HCT116 (cell line): ENCODE data around the gene CEP112. TPM values are rescaled to one million over a fixed set of nuclear protein-coding genes. Genes with fewer than 3 reads are reported as not detected.

Experiments
- ATAC-seq: fragments of 200-7000 bp; cut with Tn5 transposase; 2 replicates; pipeline ENCODE4 v1.9.1; 2020; ENCODE audit warnings: mild to moderate bottlenecking, moderate library complexity
- BruUV-seq: library from RNA; stranded (reverse); fragments of 400-500 nt; replicated peaks from 2 replicates; lab custom pipeline; 2021; lab: Mats Ljungman, UMichigan
- CTCF ChIA-PET: fragments of 300-600 bp; sonication (Branson Sonifier 250); formaldehyde crosslinking; loops from one replicate; lab custom pipeline; 2021; ENCODE audit warnings: antibody characterized with exemption; lab: Charles Lee
- POLR2A ChIA-PET: fragments of 300-600, 350-600 bp; sonication (Branson Sonifier 250); formaldehyde crosslinking; loops from one replicate; lab custom pipeline; 2021; ENCODE audit warnings: antibody characterized with exemption; lab: Charles Lee
- RAD21 ChIA-PET, 2 experiments: fragments of 300-600 bp; sonication (Branson Sonifier 250); formaldehyde crosslinking; loops; one replicate each; lab custom pipeline; 2023; ENCODE audit warnings: low total read pairs in 2 of 2; ENCODE audit not compliant: uncharacterized antibody in 2 of 2, unreplicated experiment in 2 of 2, low non-redundant PET in 1 of 2; lab: Charles Lee
- DNase-seq: peaks from one replicate; pipeline ENCODE4 v3.0.0-alpha.2; 2010; ENCODE audit warnings: low read depth, low spot score
- H2AFZ ChIP-seq: fragments of 200-600 bp; shearing (Covaris generic), sonication (generic); 2 replicates; pipeline ENCODE4 v1.6.1; 2017; ENCODE audit warnings: low read depth, mixed run types, mixed read lengths, antibody characterized with exemption, low read length; ENCODE audit not compliant: poor library complexity, severe bottlenecking
- H3K27ac ChIP-seq: 2 replicates; pipeline ENCODE4 v1.5.1; 2012; ENCODE audit warnings: low read depth, low read length
- H3K27me3 ChIP-seq: fragments of 200-600 bp; sonication (generic); 2 replicates; pipeline ENCODE4 v1.6.1; 2016; ENCODE audit warnings: mixed run types, low read length, mixed read lengths; ENCODE audit not compliant: insufficient read depth
- H3K36me3 ChIP-seq, 2 experiments: fragments of 200-500 bp in 1 of 2; fragments of 200-600 bp in 1 of 2; sonication (Bioruptor generic) in 1 of 2; sonication (generic) in 1 of 2; 2 replicates each; pipeline versions ENCODE4 v1.5.1 to v1.6.1; 2014 to 2016; ENCODE audit warnings: low read length in 2 of 2, inconsistent platforms in 1 of 2, mixed read lengths in 1 of 2, mixed run types in 1 of 2; ENCODE audit not compliant: insufficient read depth in 2 of 2, control insufficient read depth in 1 of 2
- H3K4me1 ChIP-seq, 2 experiments: fragments of 200-600 bp in 1 of 2; sonication (generic) in 1 of 2; 2 replicates each; pipeline versions ENCODE4 v1.5.1 to v1.6.1; 2012 to 2017; ENCODE audit warnings: low read length in 2 of 2, inconsistent platforms in 1 of 2, mild to moderate bottlenecking in 1 of 2, mixed read lengths in 1 of 2, mixed run types in 1 of 2, moderate library complexity in 1 of 2; ENCODE audit not compliant: insufficient read depth in 2 of 2, control insufficient read depth in 1 of 2
- H3K4me2 ChIP-seq: fragments of 200-600 bp; sonication (generic); 2 replicates; pipeline ENCODE4 v1.6.1; 2017; ENCODE audit warnings: mixed run types, low read length, mixed read lengths
- H3K4me3 ChIP-seq, 2 experiments: fragments of 200-600 bp in 1 of 2; sonication (generic) in 1 of 2; replicated peaks in 1 of 2; 2 replicates each; pipeline ENCODE4 v1.5.1; 2011 to 2016; ENCODE audit warnings: low read length in 2 of 2, control low read depth in 1 of 2, low read depth in 1 of 2, mild to moderate bottlenecking in 1 of 2, mixed read lengths in 1 of 2, mixed run types in 1 of 2
- H3K79me2 ChIP-seq: fragments of 200-600 bp; sonication (generic); 2 replicates; pipeline ENCODE4 v1.6.1; 2017; ENCODE audit warnings: mild to moderate bottlenecking, mixed run types, low read length, moderate library complexity, mixed read lengths; ENCODE audit not compliant: insufficient read depth
- H3K9ac ChIP-seq: fragments of 200-600 bp; sonication (generic); 2 replicates; pipeline ENCODE4 v1.6.1; 2016; ENCODE audit warnings: low read length, mixed read lengths
- H3K9me2 ChIP-seq: fragments of 200-600 bp; sonication (generic), shearing (Covaris generic); 2 replicates; pipeline ENCODE4 v1.6.1; 2017; ENCODE audit warnings: mixed run types, mild to moderate bottlenecking, moderate library complexity; ENCODE audit not compliant: insufficient read depth
- H3K9me3 ChIP-seq, 2 experiments: fragments of 200-500 bp in 1 of 2; fragments of 200-600 bp in 1 of 2; sonication (Bioruptor generic) in 1 of 2; sonication (generic) in 1 of 2; 2 replicates each; pipeline ENCODE4 v1.6.1; 2014 to 2017; ENCODE audit warnings: low read length in 2 of 2, mixed read lengths in 2 of 2, inconsistent platforms in 1 of 2, low read depth in 1 of 2, mild to moderate bottlenecking in 1 of 2, mixed run types in 1 of 2, moderate library complexity in 1 of 2; ENCODE audit not compliant: control insufficient read depth in 1 of 2, insufficient read depth in 1 of 2
- H4K20me1 ChIP-seq: fragments of 200-600 bp; sonication (generic), shearing (Covaris generic); 2 replicates; pipeline ENCODE4 v1.6.1; 2017; ENCODE audit warnings: mixed run types, mild to moderate bottlenecking, moderate library complexity; ENCODE audit not compliant: insufficient read depth
- CBX3 ChIP-seq: IDR thresholded peaks from 2 replicates; pipeline ENCODE4 v1.6.1; 2012; ENCODE audit warnings: low read depth
- CEBPB ChIP-seq: IDR thresholded peaks from 2 replicates; pipeline ENCODE4 v1.6.1; 2012; ENCODE audit warnings: low read depth
- EZH2 ChIP-seq: fragments of 200-600 bp; sonication (generic); IDR thresholded peaks from 2 replicates; pipeline ENCODE4 v1.6.1; 2017; ENCODE audit warnings: antibody characterized with exemption, mixed run types
- EZH2phosphoT487 ChIP-seq: fragments of 200-600 bp; IDR thresholded peaks from 2 replicates; pipeline ENCODE4 v1.6.1; 2018; ENCODE audit warnings: antibody characterized with exemption, borderline replicate concordance
- FOSL1 ChIP-seq: IDR thresholded peaks from 2 replicates; pipeline ENCODE4 v1.6.1; 2012; ENCODE audit warnings: low read depth
- RAD21 ChIP-seq: IDR thresholded peaks from 2 replicates; pipeline ENCODE4 v1.6.1; 2012; ENCODE audit warnings: low read depth, mild to moderate bottlenecking
- SIN3A ChIP-seq: IDR thresholded peaks from 2 replicates; pipeline ENCODE4 v1.6.1; 2012; ENCODE audit warnings: low read depth
- SRF ChIP-seq: IDR thresholded peaks from 2 replicates; pipeline ENCODE4 v1.6.1; 2012; ENCODE audit warnings: low read depth
- TCF7L2 ChIP-seq: IDR thresholded peaks from 2 replicates; pipeline ENCODE4 v1.7.0; 2011; ENCODE audit warnings: borderline replicate concordance, inconsistent platforms; ENCODE audit not compliant: insufficient read depth, insufficient read length; ENCODE audit errors: extremely low read depth
- intact Hi-C: fragments of 100-400 bp; cut with micrococcal nuclease; formaldehyde crosslinking; loops from 2 replicates; pipeline ENCODE4 v1.10.0; 2022
- total RNA-seq: library from RNA; stranded (reverse); gene quantifications from one replicate; pipeline ENCODE4 v1.2.1, GENCODE V29; 2021; ENCODE audit not compliant: unreplicated experiment
- TF ChIP-seq, protein P1 (sequence below), 3 experiments: fragments of 200-600 bp in 1 of 3; sonication (generic) in 1 of 3; IDR thresholded peaks in 2 of 3; conservative IDR thresholded peaks in 1 of 3; 2 replicates each; pipeline ENCODE4 v1.5.1; 2012 to 2017; ENCODE audit warnings: low read depth in 2 of 3, low read length in 2 of 3, antibody characterized with exemption in 1 of 3, borderline replicate concordance in 1 of 3, control low read depth in 1 of 3, mild to moderate bottlenecking in 1 of 3, mixed read lengths in 1 of 3, mixed run types in 1 of 3, moderate library complexity in 1 of 3; ENCODE audit not compliant: insufficient read depth in 1 of 3
- TF ChIP-seq, protein P2 (sequence below): IDR thresholded peaks from 2 replicates; pipeline ENCODE4 v1.6.1; 2012; ENCODE audit warnings: low read depth
- TF ChIP-seq, protein P3 (sequence below): IDR thresholded peaks from 2 replicates; pipeline ENCODE4 v1.6.1; 2012
- TF ChIP-seq, protein P4 (sequence below): IDR thresholded peaks from 2 replicates; pipeline ENCODE4 v1.6.1; 2011; ENCODE audit warnings: mild to moderate bottlenecking, low read length, moderate library complexity; ENCODE audit not compliant: insufficient replicate concordance; ENCODE audit errors: extremely low read depth

Gene CEP112
- total RNA-seq, 1 experiment from 2014 or later = 10.9 TPM

DNA sequence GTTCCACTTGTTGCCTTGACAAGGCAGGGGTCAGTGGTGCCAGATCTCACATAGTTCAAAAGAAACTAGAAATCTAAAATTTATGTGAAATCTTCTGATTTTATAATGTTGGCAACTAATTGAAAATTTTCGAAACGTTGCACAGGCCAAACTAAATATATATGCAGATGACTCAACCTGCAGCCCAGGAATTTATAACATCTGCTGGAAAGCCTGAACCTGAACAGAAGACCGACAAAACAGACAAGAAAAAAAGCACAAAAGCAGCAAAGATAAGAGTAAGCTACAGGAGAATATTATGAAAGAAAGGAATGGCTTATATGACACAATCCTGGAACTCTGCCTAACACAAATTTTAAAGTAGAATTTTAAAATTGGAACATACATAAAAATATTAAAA lies 207.6 kb downstream of the CEP112 start:
- no TSS peak for BruUV-seq
- Histone ChIP-seq H3K4me1 (no peaks in the 10 kb centered on the region), H4K20me1 (no peaks in the 10 kb centered on the region), H3K9me2 (no peaks in the 10 kb centered on the region), H2AFZ (no peak overlapping the region)
- intact Hi-C loops = loop anchor here (10.0 kb wide), 1 partner anchor 559 kb away; no protein-coding TSS in a partner anchor
- CTCF ChIA-PET = interaction anchor here (1.2 to 1.6 kb wide), 2 partner anchors 13 to 753 kb away, joined by 3 to 4 read pairs; no protein-coding TSS in a partner anchor
- RAD21 ChIA-PET = no interaction called here
- POLR2A ChIA-PET = no interaction called here
- TF ChIP-seq TCF7L2 (no peak), SIN3A (no peak), CBX3 (no peak), CEBPB (no peak), FOSL1 (no peak), SRF (no peak), EZH2 (no peak), RAD21 (no peak), EZH2phosphoT487 (no peak)
- TF ChIP-seq, protein P1, sequence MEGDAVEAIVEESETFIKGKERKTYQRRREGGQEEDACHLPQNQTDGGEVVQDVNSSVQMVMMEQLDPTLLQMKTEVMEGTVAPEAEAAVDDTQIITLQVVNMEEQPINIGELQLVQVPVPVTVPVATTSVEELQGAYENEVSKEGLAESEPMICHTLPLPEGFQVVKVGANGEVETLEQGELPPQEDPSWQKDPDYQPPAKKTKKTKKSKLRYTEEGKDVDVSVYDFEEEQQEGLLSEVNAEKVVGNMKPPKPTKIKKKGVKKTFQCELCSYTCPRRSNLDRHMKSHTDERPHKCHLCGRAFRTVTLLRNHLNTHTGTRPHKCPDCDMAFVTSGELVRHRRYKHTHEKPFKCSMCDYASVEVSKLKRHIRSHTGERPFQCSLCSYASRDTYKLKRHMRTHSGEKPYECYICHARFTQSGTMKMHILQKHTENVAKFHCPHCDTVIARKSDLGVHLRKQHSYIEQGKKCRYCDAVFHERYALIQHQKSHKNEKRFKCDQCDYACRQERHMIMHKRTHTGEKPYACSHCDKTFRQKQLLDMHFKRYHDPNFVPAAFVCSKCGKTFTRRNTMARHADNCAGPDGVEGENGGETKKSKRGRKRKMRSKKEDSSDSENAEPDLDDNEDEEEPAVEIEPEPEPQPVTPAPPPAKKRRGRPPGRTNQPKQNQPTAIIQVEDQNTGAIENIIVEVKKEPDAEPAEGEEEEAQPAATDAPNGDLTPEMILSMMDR (IDR thresholded peaks at IDR 0.05 in 2 of 3, conservative IDR thresholded peaks at IDR 0.05 in 1 of 3; ENCODE audit: borderline replicate concordance in 1 of 3, insufficient read depth in 1 of 3, low read depth in 2 of 3, low read length in 2 of 3) = no peak
- TF ChIP-seq, protein P2, sequence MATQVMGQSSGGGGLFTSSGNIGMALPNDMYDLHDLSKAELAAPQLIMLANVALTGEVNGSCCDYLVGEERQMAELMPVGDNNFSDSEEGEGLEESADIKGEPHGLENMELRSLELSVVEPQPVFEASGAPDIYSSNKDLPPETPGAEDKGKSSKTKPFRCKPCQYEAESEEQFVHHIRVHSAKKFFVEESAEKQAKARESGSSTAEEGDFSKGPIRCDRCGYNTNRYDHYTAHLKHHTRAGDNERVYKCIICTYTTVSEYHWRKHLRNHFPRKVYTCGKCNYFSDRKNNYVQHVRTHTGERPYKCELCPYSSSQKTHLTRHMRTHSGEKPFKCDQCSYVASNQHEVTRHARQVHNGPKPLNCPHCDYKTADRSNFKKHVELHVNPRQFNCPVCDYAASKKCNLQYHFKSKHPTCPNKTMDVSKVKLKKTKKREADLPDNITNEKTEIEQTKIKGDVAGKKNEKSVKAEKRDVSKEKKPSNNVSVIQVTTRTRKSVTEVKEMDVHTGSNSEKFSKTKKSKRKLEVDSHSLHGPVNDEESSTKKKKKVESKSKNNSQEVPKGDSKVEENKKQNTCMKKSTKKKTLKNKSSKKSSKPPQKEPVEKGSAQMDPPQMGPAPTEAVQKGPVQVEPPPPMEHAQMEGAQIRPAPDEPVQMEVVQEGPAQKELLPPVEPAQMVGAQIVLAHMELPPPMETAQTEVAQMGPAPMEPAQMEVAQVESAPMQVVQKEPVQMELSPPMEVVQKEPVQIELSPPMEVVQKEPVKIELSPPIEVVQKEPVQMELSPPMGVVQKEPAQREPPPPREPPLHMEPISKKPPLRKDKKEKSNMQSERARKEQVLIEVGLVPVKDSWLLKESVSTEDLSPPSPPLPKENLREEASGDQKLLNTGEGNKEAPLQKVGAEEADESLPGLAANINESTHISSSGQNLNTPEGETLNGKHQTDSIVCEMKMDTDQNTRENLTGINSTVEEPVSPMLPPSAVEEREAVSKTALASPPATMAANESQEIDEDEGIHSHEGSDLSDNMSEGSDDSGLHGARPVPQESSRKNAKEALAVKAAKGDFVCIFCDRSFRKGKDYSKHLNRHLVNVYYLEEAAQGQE = no peak
- TF ChIP-seq, protein P3, sequence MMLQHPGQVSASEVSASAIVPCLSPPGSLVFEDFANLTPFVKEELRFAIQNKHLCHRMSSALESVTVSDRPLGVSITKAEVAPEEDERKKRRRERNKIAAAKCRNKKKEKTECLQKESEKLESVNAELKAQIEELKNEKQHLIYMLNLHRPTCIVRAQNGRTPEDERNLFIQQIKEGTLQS = no peak
- TF ChIP-seq, protein P4, sequence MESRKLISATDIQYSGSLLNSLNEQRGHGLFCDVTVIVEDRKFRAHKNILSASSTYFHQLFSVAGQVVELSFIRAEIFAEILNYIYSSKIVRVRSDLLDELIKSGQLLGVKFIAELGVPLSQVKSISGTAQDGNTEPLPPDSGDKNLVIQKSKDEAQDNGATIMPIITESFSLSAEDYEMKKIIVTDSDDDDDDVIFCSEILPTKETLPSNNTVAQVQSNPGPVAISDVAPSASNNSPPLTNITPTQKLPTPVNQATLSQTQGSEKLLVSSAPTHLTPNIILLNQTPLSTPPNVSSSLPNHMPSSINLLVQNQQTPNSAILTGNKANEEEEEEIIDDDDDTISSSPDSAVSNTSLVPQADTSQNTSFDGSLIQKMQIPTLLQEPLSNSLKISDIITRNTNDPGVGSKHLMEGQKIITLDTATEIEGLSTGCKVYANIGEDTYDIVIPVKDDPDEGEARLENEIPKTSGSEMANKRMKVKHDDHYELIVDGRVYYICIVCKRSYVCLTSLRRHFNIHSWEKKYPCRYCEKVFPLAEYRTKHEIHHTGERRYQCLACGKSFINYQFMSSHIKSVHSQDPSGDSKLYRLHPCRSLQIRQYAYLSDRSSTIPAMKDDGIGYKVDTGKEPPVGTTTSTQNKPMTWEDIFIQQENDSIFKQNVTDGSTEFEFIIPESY = no peak
- TF ChIP-seq, all 23 proteins: peak for 0
- Histone ChIP-seq H3K27ac (no peak overlapping the region), H3K4me2 (no peak overlapping the region), H3K9ac (no peak overlapping the region), H3K79me2 (no peaks in the 10 kb centered on the region), H3K4me3 (no peak overlapping the region), H3K9me3 (peaks cover 0 to 11% of the 10 kb centered on the region in 2 experiments; a peak in 1 of 4 replicates), H3K36me3 (no peaks in the 10 kb centered on the region), H3K27me3 (no peaks in the 10 kb centered on the region)
- DNase-seq (no peak), ATAC-seq (no peak)
